ENCODE measurements around the gene BAD.

The BAD gene

DNA sequence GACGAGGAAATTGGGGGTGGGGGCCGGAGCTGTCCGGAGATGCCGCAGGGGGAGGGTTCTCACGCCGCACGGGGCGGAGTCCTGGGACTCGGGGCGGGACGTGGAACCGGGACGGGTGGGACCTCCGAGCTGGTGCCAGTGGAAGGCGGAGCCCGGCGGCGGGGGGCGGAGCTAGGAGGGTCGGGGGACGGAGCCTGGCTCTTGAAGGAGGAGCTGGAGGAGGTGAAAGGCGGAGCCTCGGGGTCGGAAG lies 43.3 kb downstream of the BAD start:
- Histone ChIP-seq H3K79me2 (ENCODE audit: low read length) (peaks cover 36% of the 10 kb centered on the region), H4K20me1 (ENCODE audit: insufficient read depth, low read length) (no peaks in the 10 kb centered on the region), H3K9ac (ENCODE audit: low read length) (peak overlapping the region; percentile 95), H3K4me3 (ENCODE audit: low read length) (peak overlapping the region; percentile 73), H3K9me3 (replicated peaks; ENCODE audit: insufficient read depth, low read length) (no peaks in the 10 kb centered on the region), H3F3A (ENCODE audit: insufficient read depth, low read length) (peaks cover 30% of the 10 kb centered on the region), H3K4me1 (ENCODE audit: low read length) (peaks cover 23% of the 10 kb centered on the region), H3K27me3 (replicated peaks; ENCODE audit: insufficient read depth, low read length) (no peaks in the 10 kb centered on the region), H3K4me2 (ENCODE audit: low read depth, low read length) (peak overlapping the region; percentile 97; the same call in 1 of the 2 replicates), H2AFZ (ENCODE audit: low read length) (peak overlapping the region; percentile 20; the same call in 1 of the 2 replicates), H3K27ac (ENCODE audit: low read length) (peak overlapping the region; percentile 95), H3K36me3 (replicated peaks; ENCODE audit: insufficient read depth, low read length) (no peaks in the 10 kb centered on the region), H3K9me2 (replicated peaks; ENCODE audit: insufficient read depth, low read length) (no peaks in the 10 kb centered on the region)
- no peak for TF ChIP-seq EZH2 (optimal IDR thresholded peaks at IDR 0.05; ENCODE audit: low read depth, low read length)
- no peak for TF ChIP-seq EZH2phosphoT487 (IDR thresholded peaks at IDR 0.05; ENCODE audit: low read length)
- TF ChIP-seq, protein P1, sequence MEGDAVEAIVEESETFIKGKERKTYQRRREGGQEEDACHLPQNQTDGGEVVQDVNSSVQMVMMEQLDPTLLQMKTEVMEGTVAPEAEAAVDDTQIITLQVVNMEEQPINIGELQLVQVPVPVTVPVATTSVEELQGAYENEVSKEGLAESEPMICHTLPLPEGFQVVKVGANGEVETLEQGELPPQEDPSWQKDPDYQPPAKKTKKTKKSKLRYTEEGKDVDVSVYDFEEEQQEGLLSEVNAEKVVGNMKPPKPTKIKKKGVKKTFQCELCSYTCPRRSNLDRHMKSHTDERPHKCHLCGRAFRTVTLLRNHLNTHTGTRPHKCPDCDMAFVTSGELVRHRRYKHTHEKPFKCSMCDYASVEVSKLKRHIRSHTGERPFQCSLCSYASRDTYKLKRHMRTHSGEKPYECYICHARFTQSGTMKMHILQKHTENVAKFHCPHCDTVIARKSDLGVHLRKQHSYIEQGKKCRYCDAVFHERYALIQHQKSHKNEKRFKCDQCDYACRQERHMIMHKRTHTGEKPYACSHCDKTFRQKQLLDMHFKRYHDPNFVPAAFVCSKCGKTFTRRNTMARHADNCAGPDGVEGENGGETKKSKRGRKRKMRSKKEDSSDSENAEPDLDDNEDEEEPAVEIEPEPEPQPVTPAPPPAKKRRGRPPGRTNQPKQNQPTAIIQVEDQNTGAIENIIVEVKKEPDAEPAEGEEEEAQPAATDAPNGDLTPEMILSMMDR (IDR thresholded peaks at IDR 0.05; ENCODE audit: low read length), result no peak
- no peak for DNase-seq

DNA sequence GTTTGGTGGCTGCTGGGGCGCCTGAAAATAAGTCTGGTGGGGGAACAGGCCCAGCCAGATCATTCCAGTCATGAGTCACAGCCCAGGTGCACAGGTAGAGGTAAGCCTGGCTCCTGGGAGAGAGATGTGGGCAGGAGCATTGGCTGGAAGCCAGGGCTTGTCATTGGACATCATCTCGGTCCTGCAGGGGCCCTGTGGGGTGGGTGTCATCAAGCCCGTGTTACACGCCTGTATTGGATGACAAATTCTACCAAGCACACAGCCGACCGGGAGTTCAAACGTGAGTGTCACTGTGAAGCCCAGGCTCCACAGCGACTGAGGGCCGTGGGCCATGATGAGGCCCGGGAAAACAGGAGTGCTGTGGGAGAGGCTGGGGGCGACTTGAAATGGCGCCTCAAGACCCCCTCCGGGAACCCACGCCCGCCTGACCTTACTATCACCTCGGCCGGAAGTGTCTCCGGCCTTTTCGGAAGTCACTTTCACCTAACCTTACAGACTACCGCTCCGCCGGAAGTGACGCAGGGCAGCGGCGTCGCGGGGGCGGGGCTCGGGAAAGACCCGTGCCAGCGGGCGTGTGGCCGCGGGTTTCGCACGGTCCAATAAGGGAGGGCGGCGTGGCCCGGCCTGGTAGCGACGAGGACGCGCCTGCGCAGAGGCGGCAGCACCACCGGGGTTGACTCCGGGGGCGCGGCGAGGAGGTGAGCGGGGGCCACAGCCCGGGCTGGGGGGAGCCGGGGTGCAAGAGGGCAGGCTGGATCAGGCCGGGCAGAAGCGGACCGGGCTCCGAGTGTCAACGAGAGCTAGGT lies 43.8 kb downstream of the BAD start, which contains the start of gene FKBP2:
FKBP2 (plus strand) TSS at position 661 of the 806 bp plus-strand sequence. CDS start 1,293 bp downstream, outside the sequence.
- H4K20me1 ChIP-seq (ENCODE audit: insufficient read depth, low read length), result no peaks in the 10 kb centered on the region
- no peaks in the 10 kb centered on the region for H3K36me3 ChIP-seq (replicated peaks; ENCODE audit: insufficient read depth, low read length)
- H2AFZ ChIP-seq (ENCODE audit: low read length), result peak within 1 kb of the TSS; percentile 61; the same call in 1 of the 2 replicates
- H3K9me3 ChIP-seq (replicated peaks; ENCODE audit: insufficient read depth, low read length), result no peaks in the 10 kb centered on the region
- DNase-seq, result peak; percentile 98
- peak within 1 kb of the TSS; percentile 94 for H3K4me3 ChIP-seq (ENCODE audit: low read length)
- H3K9ac ChIP-seq (ENCODE audit: low read length), result peak within 1 kb of the TSS; percentile 95
- H3K4me2 ChIP-seq (ENCODE audit: low read depth, low read length), result peak within 1 kb of the TSS; percentile 98
- H3K27ac ChIP-seq (ENCODE audit: low read length), result peak within 1 kb of the TSS; percentile 95
- H3K4me1 ChIP-seq (ENCODE audit: low read length), result peaks cover 23% of the 10 kb centered on the region
- H3K9me2 ChIP-seq (replicated peaks; ENCODE audit: insufficient read depth, low read length), result no peaks in the 10 kb centered on the region
- peaks cover 30% of the 10 kb centered on the region for H3F3A ChIP-seq (ENCODE audit: insufficient read depth, low read length)
- H3K27me3 ChIP-seq (replicated peaks; ENCODE audit: insufficient read depth, low read length), result no peaks in the 10 kb centered on the region
- TF ChIP-seq, protein P1 (IDR thresholded peaks at IDR 0.05; ENCODE audit: low read length), result no peak
- TF ChIP-seq EZH2phosphoT487 (IDR thresholded peaks at IDR 0.05; ENCODE audit: low read length), result no peak
- no peak for TF ChIP-seq EZH2 (optimal IDR thresholded peaks at IDR 0.05; ENCODE audit: low read depth, low read length)
- H3K79me2 ChIP-seq (ENCODE audit: low read length), result peaks cover 36% of the 10 kb centered on the region

DNA sequence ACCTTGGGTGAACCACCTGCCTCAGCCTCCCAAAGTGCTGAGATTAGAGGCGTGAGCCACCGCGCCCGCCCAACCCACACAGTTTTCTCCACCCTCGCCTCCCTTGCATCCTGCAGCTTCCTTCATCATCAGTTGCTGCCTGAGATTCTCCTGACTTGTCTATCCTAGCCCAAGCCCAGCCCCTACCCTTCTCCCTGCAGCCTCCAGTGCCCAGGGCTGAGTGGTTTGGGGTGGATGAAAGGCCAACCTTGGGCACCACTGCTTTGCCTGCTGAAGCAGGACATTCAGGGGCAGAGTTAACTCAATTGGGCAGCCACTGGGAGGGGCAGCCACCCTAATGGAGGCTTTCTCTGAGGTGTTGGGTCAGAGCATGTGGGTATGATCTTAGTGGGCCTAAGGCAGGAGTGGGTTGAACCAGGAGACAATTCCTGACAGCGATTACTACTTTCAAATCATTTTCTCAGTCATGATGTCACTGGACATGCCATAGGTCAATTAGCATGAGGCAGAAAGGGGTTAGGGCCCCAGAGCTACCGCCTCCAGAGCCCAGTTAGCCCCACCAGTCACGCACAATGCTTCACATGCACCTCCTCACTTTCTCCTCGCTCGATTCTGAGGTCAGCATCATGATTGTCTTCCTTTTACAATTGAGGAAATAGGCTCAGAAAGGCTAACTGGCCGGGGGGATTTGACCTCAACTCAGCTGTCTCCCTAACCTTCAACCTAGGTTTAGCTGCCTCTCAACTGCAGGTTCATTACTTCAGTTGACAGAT lies 44.6 kb downstream of the BAD start:
- peak overlapping the region; percentile 97 for H3K4me2 ChIP-seq (ENCODE audit: low read depth, low read length)
- no peaks in the 10 kb centered on the region for H4K20me1 ChIP-seq (ENCODE audit: insufficient read depth, low read length)
- H3K9ac ChIP-seq (ENCODE audit: low read length), result peak overlapping the region; percentile 95
- DNase-seq, result no peak
- no peaks in the 10 kb centered on the region for H3K9me3 ChIP-seq (replicated peaks; ENCODE audit: insufficient read depth, low read length)
- H3K27me3 ChIP-seq (replicated peaks; ENCODE audit: insufficient read depth, low read length), result no peaks in the 10 kb centered on the region
- TF ChIP-seq EZH2phosphoT487 (IDR thresholded peaks at IDR 0.05; ENCODE audit: low read length), result no peak
- TF ChIP-seq EZH2 (optimal IDR thresholded peaks at IDR 0.05; ENCODE audit: low read depth, low read length), result no peak
- TF ChIP-seq, protein P1 (IDR thresholded peaks at IDR 0.05; ENCODE audit: low read length), result no peak
- no peak overlapping the region for H2AFZ ChIP-seq (ENCODE audit: low read length)
- no peaks in the 10 kb centered on the region for H3K9me2 ChIP-seq (replicated peaks; ENCODE audit: insufficient read depth, low read length)
- peaks cover 36% of the 10 kb centered on the region for H3K79me2 ChIP-seq (ENCODE audit: low read length)
- no peaks in the 10 kb centered on the region for H3K36me3 ChIP-seq (replicated peaks; ENCODE audit: insufficient read depth, low read length)
- peak overlapping the region; percentile 73 for H3K4me3 ChIP-seq (ENCODE audit: low read length)
- H3K27ac ChIP-seq (ENCODE audit: low read length), result peak overlapping the region; percentile 95
- H3F3A ChIP-seq (ENCODE audit: insufficient read depth, low read length), result peaks cover 30% of the 10 kb centered on the region
- H3K4me1 ChIP-seq (ENCODE audit: low read length), result peaks cover 23% of the 10 kb centered on the region

All from MM.1S (cell line).